ENCODE data around the gene CCT8L2.
"Not testable (repeated sequence)": the region's sequence is repeated elsewhere in the genome, so short reads cannot be mapped to it uniquely, and the experiment has no call there.

CCT8L2 gene

GRCh38 chr22:16557511-16557910 is 35.1 kb downstream of the CCT8L2 start:
- not testable (repeated sequence) for DNase-seq

- DNase-seq: not testable (repeated sequence)
Observed at GRCh38 chr22:16555077-16555994, 37.3 kb downstream of the CCT8L2 start.

- DNase-seq: not testable (repeated sequence)
Observed at GRCh38 chr22:16543310-16543709, 49.3 kb downstream of the CCT8L2 start.
